IMR-90 (cell line): ENCODE data around the gene EIF3I. TPM values are rescaled to one million over a fixed set of nuclear protein-coding genes. Genes with fewer than 3 reads are reported as not detected.
A peak's percentile ranks its signal among the peaks of the same experiment; 100 is the strongest.

Source experiments
- ATAC-seq: fragments of 200-7000 bp; cut with Tn5 transposase; 2 replicates; pipeline ENCODE4 v1.9.1; 2020; ENCODE audit warnings: low read depth, mild to moderate bottlenecking, moderate library complexity
- BruUV-seq: library from RNA; stranded (reverse); fragments of 400-500 nt; replicated peaks from 2 replicates; lab custom pipeline; 2021; lab: Mats Ljungman, UMichigan
- CTCF ChIA-PET: fragments of 300-600 bp; formaldehyde crosslinking; extraction: SDS; loops from one replicate; lab custom pipeline; 2021; ENCODE audit warnings: antibody characterized with exemption; lab: Yijun Ruan, JAX
- POLR2A ChIA-PET: fragments of 300-600 bp; sonication (Branson Sonifier 250); formaldehyde crosslinking; loops from one replicate; lab custom pipeline; 2022; ENCODE audit warnings: antibody characterized with exemption; ENCODE audit not compliant: unreplicated experiment; lab: Charles Lee
- DNase-seq: peaks from one replicate; pipeline ENCODE4 v3.0.0; 2013
- H2AFZ ChIP-seq: replicated peaks from 2 replicates; pipeline ENCODE3; 2013; ENCODE audit warnings: low read length, mild to moderate bottlenecking; ENCODE audit not compliant: poor library complexity
- H2AK5ac ChIP-seq: 2 replicates; pipeline ENCODE4 v1.6.1; 2013; ENCODE audit warnings: low read depth, low read length, inconsistent platforms
- H2AK9ac ChIP-seq: replicated peaks from 2 replicates; pipeline ENCODE3; 2013; ENCODE audit warnings: mild to moderate bottlenecking, low read depth, low read length, moderate library complexity; ENCODE audit not compliant: poor library complexity
- H2BK120ac ChIP-seq: 2 replicates; pipeline ENCODE4 v1.6.1; 2013; ENCODE audit warnings: low read depth, low read length, inconsistent platforms
- H2BK15ac ChIP-seq: 3 replicates; pipeline ENCODE4 v1.6.1; 2013; ENCODE audit warnings: low read depth, low read length, inconsistent platforms
- H2BK20ac ChIP-seq: 2 replicates; pipeline ENCODE4 v1.6.1; 2013; ENCODE audit warnings: low read depth, mild to moderate bottlenecking, inconsistent platforms, low read length, moderate library complexity
- H2BK5ac ChIP-seq: 2 replicates; pipeline ENCODE4 v1.6.1; 2013; ENCODE audit warnings: mild to moderate bottlenecking, low read depth, low read length, inconsistent platforms; ENCODE audit not compliant: poor library complexity, severe bottlenecking
- H3K14ac ChIP-seq: replicated peaks from 2 replicates; pipeline ENCODE4 v1.6.1; 2013; ENCODE audit warnings: low read depth, low read length, inconsistent platforms
- H3K18ac ChIP-seq: 2 replicates; pipeline ENCODE4 v1.6.1; 2013; ENCODE audit warnings: low read depth, low read length, control low read depth
- H3K23ac ChIP-seq: 2 replicates; pipeline ENCODE4 v1.6.1; 2013; ENCODE audit warnings: low read depth, low read length, inconsistent platforms
- H3K27ac ChIP-seq: 2 replicates; pipeline ENCODE4 v1.5.1; 2013; ENCODE audit warnings: mild to moderate bottlenecking, control low read depth, low read length; ENCODE audit not compliant: insufficient read depth
- H3K27me3 ChIP-seq: 2 replicates; pipeline ENCODE4 v1.6.1; 2013; ENCODE audit warnings: low read length; ENCODE audit not compliant: control insufficient read depth, insufficient read depth
- H3K36me3 ChIP-seq: 2 replicates; pipeline ENCODE4 v1.6.1; 2013; ENCODE audit warnings: low read length, mixed read lengths; ENCODE audit not compliant: control insufficient read depth, insufficient read depth
- H3K4ac ChIP-seq: 2 replicates; pipeline ENCODE4 v1.6.1; 2013; ENCODE audit warnings: low read depth, low read length, inconsistent platforms
- H3K4me1 ChIP-seq: 2 replicates; pipeline ENCODE4 v1.6.1; 2013; ENCODE audit warnings: low read length, mixed read lengths; ENCODE audit not compliant: control insufficient read depth, insufficient read depth
- H3K4me2 ChIP-seq: 2 replicates; pipeline ENCODE4 v1.6.1; 2013; ENCODE audit warnings: low read depth, mild to moderate bottlenecking, control low read depth, low read length, moderate library complexity
- H3K4me3 ChIP-seq: 2 replicates; pipeline ENCODE4 v1.5.1; 2013; ENCODE audit warnings: low read depth, mild to moderate bottlenecking, control low read depth, low read length, moderate library complexity; ENCODE audit not compliant: insufficient read depth
- H3K56ac ChIP-seq: 2 replicates; pipeline ENCODE4 v1.6.1; 2013; ENCODE audit warnings: low read length, inconsistent platforms; ENCODE audit not compliant: insufficient read depth; ENCODE audit errors: extremely low read depth
- H3K79me1 ChIP-seq, 2 experiments: 2 replicates each; pipeline ENCODE4 v1.6.1; 2013; ENCODE audit warnings: low read length in 2 of 2, inconsistent platforms in 1 of 2, low read depth in 1 of 2
- H3K9ac ChIP-seq: 2 replicates; pipeline ENCODE4 v1.6.1; 2013; ENCODE audit warnings: low read depth, low read length, control low read depth
- H3K9me1 ChIP-seq: 2 replicates; pipeline ENCODE4 v1.6.1; 2013; ENCODE audit warnings: low read length, inconsistent platforms; ENCODE audit not compliant: insufficient read depth
- H3K9me3 ChIP-seq: 2 replicates; pipeline ENCODE4 v1.6.1; 2013; ENCODE audit warnings: low read length; ENCODE audit not compliant: control insufficient read depth, insufficient read depth
- H4K20me1 ChIP-seq: 2 replicates; pipeline ENCODE4 v1.6.1; 2013; ENCODE audit warnings: low read length, inconsistent platforms; ENCODE audit not compliant: insufficient read depth
- H4K5ac ChIP-seq: 2 replicates; pipeline ENCODE4 v1.6.1; 2013; ENCODE audit warnings: mild to moderate bottlenecking, low read depth, low read length, control low read depth
- H4K8ac ChIP-seq, 2 experiments: 2 replicates each; pipeline ENCODE4 v1.6.1; 2013; ENCODE audit warnings: low read depth in 2 of 2, low read length in 2 of 2, control low read depth in 1 of 2, inconsistent platforms in 1 of 2
- H4K91ac ChIP-seq: 2 replicates; pipeline ENCODE4 v1.6.1; 2013; ENCODE audit warnings: low read depth, low read length, inconsistent platforms; ENCODE audit not compliant: insufficient read depth
- BHLHE40 ChIP-seq: fragments of 150-350 bp; IDR thresholded peaks from 2 replicates; pipeline ENCODE4 v1.6.1; 2016; ENCODE audit warnings: mild to moderate bottlenecking, low read depth, low read length
- CEBPB ChIP-seq: IDR thresholded peaks from 2 replicates; pipeline ENCODE4 v1.6.1; 2012; ENCODE audit warnings: low read depth, low read length, improper control_type of control experiment
- CHD1 ChIP-seq: IDR thresholded peaks from 2 replicates; pipeline ENCODE4 v1.6.1; 2012; ENCODE audit warnings: low read depth, low read length, improper control_type of control experiment
- CTCF ChIP-seq: conservative IDR thresholded peaks from 2 replicates; pipeline ENCODE4 v1.5.1; 2012; ENCODE audit warnings: mild to moderate bottlenecking, low read depth, low read length, improper control_type of control experiment
- MAFK ChIP-seq: IDR thresholded peaks from 2 replicates; pipeline ENCODE4 v1.6.1; 2012; ENCODE audit warnings: low read depth, low read length, improper control_type of control experiment
- NFE2L2 ChIP-seq: fragments of 150-350 bp; IDR thresholded peaks from 2 replicates; pipeline ENCODE4 v1.6.1; 2016; ENCODE audit warnings: low read depth, mild to moderate bottlenecking, low read length
- POLR2A ChIP-seq: IDR thresholded peaks from 2 replicates; pipeline ENCODE4 v1.6.1; 2012; ENCODE audit warnings: mild to moderate bottlenecking, low read depth, low read length
- RAD21 ChIP-seq: IDR thresholded peaks from 2 replicates; pipeline ENCODE4 v1.6.1; 2012; ENCODE audit warnings: low read length, improper control_type of control experiment
- RCOR1 ChIP-seq: IDR thresholded peaks from 2 replicates; pipeline ENCODE4 v1.6.1; 2012; ENCODE audit warnings: mild to moderate bottlenecking, low read length, improper control_type of control experiment; ENCODE audit not compliant: insufficient replicate concordance
- RFX5 ChIP-seq: IDR thresholded peaks from 2 replicates; pipeline ENCODE4 v1.8.0; 2012; ENCODE audit warnings: low read depth, mild to moderate bottlenecking, low read length, moderate library complexity
- SMC3 ChIP-seq: fragments of 150-350 bp; IDR thresholded peaks from 2 replicates; pipeline ENCODE4 v1.6.1; 2016; ENCODE audit warnings: low read depth, mild to moderate bottlenecking, antibody characterized with exemption, low read length, moderate library complexity
- WGBS, 2 experiments: methylation state at CpG; one replicate each; pipeline versions ENCODE4 v1.1.5 to v1.1.7; 2013; ENCODE audit warnings: missing lambda C conversion rate in 2 of 2; ENCODE audit not compliant: insufficient read length in 1 of 2; ENCODE audit errors: extremely low coverage in 2 of 2; 5-methylcytosine and 5-hydroxymethylcytosine counted together
- dilution Hi-C: fragments of 300-500 bp; cut with HindIII; formaldehyde crosslinking; loops from one replicate; pipeline ENCODE4 v1.14.3; 2018; ENCODE audit warnings: low sequenced_read_pairs; ENCODE audit not compliant: unreplicated experiment
- in situ Hi-C: fragments of 300-500 bp; cut with MboI; formaldehyde crosslinking; loops from 3 replicates; pipeline ENCODE4 v1.14.3; 2019; ENCODE audit warnings: low sequenced_read_pairs, inconsistent platforms, mixed read lengths
- intact Hi-C: fragments of 100-400 bp; cut with micrococcal nuclease; formaldehyde crosslinking; loops from 2 replicates; pipeline ENCODE4 v1.10.0; 2022
- polyA plus RNA-seq, 3 experiments: library from polyadenylated mRNA; depleted of rRNA; stranded (reverse); fragments of >200 nt; gene quantifications; 2 replicates each; pipeline ENCODE4 v1.2.3, GENCODE V29; 2012; ENCODE audit warnings: low replicate concordance in 1 of 3
- total RNA-seq: library from RNA; depleted of rRNA; stranded (reverse); fragments of >200 nt; gene quantifications from 2 replicates; pipeline ENCODE4 v1.2.3, GENCODE V29; 2012
- TF ChIP-seq, protein P1 (sequence below): fragments of 150-350 bp; IDR thresholded peaks from 2 replicates; pipeline ENCODE4 v1.6.1; 2016; ENCODE audit warnings: low read depth, mild to moderate bottlenecking, low read length, moderate library complexity, borderline replicate concordance
- TF ChIP-seq, protein P2 (sequence below): fragments of 150-350 bp; IDR thresholded peaks from 2 replicates; pipeline ENCODE4 v1.6.1; 2017; ENCODE audit warnings: mild to moderate bottlenecking, antibody characterized with exemption, low read length, low read depth

The EIF3I gene
- total and polyA plus RNA-seq, 2 of the 4 experiments (the other 2 are of a cell fraction): 469 to 716 TPM

DNA sequence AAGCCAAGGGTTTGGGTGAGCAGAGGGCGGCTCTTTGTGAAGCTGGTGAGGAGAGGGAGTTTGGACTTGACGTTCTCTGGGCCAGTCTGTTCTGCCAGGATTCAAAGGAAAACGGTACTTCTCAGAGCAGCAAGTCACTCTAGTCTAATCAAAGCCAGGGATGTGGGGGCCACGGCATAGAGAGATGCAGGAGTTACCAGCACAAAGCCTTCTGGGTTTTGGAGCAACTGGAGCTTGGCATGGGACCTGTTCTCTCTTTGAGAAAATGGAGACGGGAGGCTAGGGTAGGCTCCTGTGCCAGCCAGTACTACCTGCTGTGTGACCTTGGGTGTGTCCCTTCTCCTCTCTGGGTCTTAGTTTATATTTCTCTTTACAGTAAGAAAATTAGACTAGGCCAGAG lies 40.6 kb upstream of the EIF3I start (continued):
- no peak for TF ChIP-seq CHD1

DNA sequence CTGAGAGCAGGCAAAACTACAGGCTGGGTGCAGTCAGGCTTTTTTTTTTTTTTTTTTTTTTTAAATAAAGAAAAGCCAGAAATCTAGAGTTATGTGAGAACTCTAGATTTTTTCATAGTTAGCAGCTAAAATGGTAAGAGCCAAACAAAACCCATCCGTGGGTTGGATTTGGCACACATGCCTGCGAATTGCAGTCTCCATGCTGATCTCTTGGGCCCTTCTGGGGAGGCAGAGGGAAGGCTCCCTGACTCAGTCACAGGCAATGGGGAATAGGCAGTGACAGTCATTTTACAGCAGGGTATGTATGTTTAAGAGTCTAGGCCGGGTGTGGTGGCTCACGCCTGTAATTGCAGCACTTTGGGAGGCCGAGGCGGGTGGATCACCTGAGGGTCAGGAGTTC lies 40.1 kb upstream of the EIF3I start:
- POLR2A ChIA-PET: interaction anchor here (0.6 kb wide), 3 partner anchors 36 to 74 kb away, joined by 3 to 9 read pairs (median 9); partner anchors contain the start of gene KPNA6
- Histone ChIP-seq H3K4me1 (peaks cover 25% of the 10 kb centered on the region), H3K27ac (peak overlapping the region; percentile 85; the same call in 1 of the 2 replicates)

More for the DNA sequence above, 40.1 kb upstream of the EIF3I start:
- in situ Hi-C loops (no loop called here), intact Hi-C loops (no loop called here), dilution Hi-C loops (no loop called here)
- Histone ChIP-seq H4K8ac (peak overlapping the region in 1 of 2 experiments; percentile 54; a peak in 1 of 4 replicates), H3K9ac (0 out of 2 replicates have a peak overlapping the region, but pooled peaks have one; percentile 6), H2BK20ac (no peak overlapping the region), H3K27me3 (no peaks in the 10 kb centered on the region), H2BK5ac (peak overlapping the region; percentile 90), H3K9me3 (no peaks in the 10 kb centered on the region), H3K9me1 (peaks cover 15% of the 10 kb centered on the region), H3K36me3 (peaks cover 38% of the 10 kb centered on the region), H4K91ac (no peak overlapping the region), H2BK15ac (no peak overlapping the region), H3K14ac (0 out of 2 replicates have a peak overlapping the region, but pooled peaks have one; percentile 47), H4K5ac (peak overlapping the region; percentile 36; the same call in 1 of the 2 replicates), H3K4me3 (no peak overlapping the region), H3K23ac (no peak overlapping the region), H2BK120ac (no peak overlapping the region), H2AFZ (no peak overlapping the region), H3K56ac (no peak overlapping the region; the same call in 1 of the 2 replicates), H3K79me1 (peaks cover 20 to 64% of the 10 kb centered on the region in 2 experiments), H4K20me1 (peaks cover 32% of the 10 kb centered on the region), H2AK9ac (no peak overlapping the region), H3K4me2 (peak overlapping the region; percentile 90), H3K4ac (peak overlapping the region; percentile 30; the same call in 1 of the 2 replicates), H2AK5ac (peak overlapping the region; percentile 51; the same call in 1 of the 2 replicates), H3K18ac (no peak overlapping the region)
- ATAC-seq (no peak), DNase-seq (peak; percentile 31)
- CTCF ChIA-PET: interaction anchor here (0.8 kb wide), 1 partner anchor 100 kb away, joined by 3 read pairs; no protein-coding TSS in a partner anchor
- no peak for TF ChIP-seq SMC3
- TF ChIP-seq, protein P1, sequence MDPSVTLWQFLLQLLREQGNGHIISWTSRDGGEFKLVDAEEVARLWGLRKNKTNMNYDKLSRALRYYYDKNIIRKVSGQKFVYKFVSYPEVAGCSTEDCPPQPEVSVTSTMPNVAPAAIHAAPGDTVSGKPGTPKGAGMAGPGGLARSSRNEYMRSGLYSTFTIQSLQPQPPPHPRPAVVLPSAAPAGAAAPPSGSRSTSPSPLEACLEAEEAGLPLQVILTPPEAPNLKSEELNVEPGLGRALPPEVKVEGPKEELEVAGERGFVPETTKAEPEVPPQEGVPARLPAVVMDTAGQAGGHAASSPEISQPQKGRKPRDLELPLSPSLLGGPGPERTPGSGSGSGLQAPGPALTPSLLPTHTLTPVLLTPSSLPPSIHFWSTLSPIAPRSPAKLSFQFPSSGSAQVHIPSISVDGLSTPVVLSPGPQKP: no peak
- no peak for TF ChIP-seq NFE2L2
- no peak for TF ChIP-seq RAD21
- TF ChIP-seq RCOR1: no peak
- TF ChIP-seq, protein P2, sequence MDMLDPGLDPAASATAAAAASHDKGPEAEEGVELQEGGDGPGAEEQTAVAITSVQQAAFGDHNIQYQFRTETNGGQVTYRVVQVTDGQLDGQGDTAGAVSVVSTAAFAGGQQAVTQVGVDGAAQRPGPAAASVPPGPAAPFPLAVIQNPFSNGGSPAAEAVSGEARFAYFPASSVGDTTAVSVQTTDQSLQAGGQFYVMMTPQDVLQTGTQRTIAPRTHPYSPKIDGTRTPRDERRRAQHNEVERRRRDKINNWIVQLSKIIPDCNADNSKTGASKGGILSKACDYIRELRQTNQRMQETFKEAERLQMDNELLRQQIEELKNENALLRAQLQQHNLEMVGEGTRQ: no peak
- TF ChIP-seq CEBPB: no peak
- TF ChIP-seq CTCF: no peak
- TF ChIP-seq BHLHE40: no peak
- TF ChIP-seq RFX5: no peak
- TF ChIP-seq POLR2A: no peak
- no peak for TF ChIP-seq MAFK
- BruUV-seq: no TSS peak
- 100% methylated on average over 4 of the region's 6 CpGs; no CpG with 5 or more reads in 1 of the 2 experiments for WGBS, 2 experiments
